Measurements from ENCODE around the gene PTPRZ1. TPM values are rescaled to one million over a fixed set of nuclear protein-coding genes. Genes with fewer than 3 reads are reported as not detected.

PTPRZ1 gene
- polyA plus RNA-seq, 4 donors = 3.1 to 5.9 (median 3.3) TPM

DNA sequence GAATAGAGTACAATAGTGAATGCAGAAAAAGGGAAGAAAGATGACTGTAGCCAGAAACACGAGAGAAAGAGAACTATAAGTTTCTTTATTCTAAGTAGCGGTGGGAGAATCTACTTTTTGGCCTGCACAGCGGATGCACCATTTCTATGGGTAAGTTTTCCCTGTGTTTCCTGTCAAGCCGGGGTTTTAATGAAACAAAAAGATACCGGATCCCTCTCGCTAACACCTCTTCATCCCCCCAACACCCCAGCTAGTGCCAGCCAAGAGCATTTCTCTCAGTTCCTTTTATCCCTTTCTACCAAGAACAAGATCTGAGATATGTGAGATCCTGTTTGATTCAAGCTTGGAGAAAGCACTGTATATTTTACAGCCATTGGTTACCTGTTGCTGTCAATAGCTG lies 14.7 kb downstream of the PTPRZ1 start:
- no peak for DNase-seq (ENCODE audit: low read depth in 4 of 4, low spot score in 2 of 4)

DNA sequence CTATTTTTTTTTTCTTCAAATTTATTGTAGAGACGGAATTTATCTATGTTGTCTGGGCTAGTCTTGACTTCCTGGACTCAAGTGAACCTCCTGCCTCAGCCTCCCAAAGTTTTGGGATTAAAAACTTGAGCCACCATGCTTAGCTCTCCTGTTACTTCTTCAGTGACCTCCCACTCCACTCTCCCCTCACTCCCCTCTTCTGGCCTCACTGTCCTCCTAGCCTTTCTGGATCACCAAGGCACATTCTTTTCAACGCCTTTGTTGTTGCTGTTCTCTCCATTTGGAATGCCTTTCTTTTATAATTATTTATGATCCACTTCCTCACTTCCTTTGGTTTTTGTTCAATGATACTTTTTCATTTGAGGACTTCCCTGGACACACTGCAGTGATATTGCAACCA lies 17.9 kb downstream of the PTPRZ1 start:
- DNase-seq (ENCODE audit: low read depth in 4 of 4, low spot score in 2 of 4) = no peak

GRCh38 chr7:121891731-121892130 lies 18.8 kb downstream of the PTPRZ1 start:
- DNase-seq (ENCODE audit: low read depth in 4 of 4, low spot score in 2 of 4) = no peak

DNA sequence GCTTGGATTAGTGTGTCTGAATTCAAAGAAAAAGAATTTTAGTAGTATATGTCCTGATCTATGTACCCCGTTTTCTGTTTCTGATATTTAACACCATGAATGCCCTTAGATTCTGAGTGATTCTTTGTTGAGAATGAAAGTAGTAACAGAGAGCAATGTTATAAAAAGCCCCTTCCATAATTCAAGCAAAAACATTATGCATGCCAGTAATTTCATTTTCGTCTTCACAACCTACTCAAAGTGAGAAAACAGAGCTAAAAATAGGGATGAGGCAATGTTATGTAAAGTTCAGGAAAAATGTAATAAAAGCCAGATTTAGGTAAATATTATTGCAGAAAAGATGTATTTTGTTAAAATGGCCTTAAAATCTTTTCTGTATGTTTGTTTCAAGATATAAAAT lies 28.1 kb downstream of the PTPRZ1 start:
- DNase-seq (ENCODE audit: low read depth in 4 of 4, low spot score in 2 of 4) = no peak

- no peak for DNase-seq (ENCODE audit: low read depth in 4 of 4, low spot score in 2 of 4)
Measured at GRCh38 chr7:121904120-121904519, 31.2 kb downstream of the PTPRZ1 start.

- no peak for DNase-seq (ENCODE audit: low read depth in 4 of 4, low spot score in 2 of 4)
Measured at GRCh38 chr7:121908042-121908441, 35.1 kb downstream of the PTPRZ1 start.

- no peak for DNase-seq (ENCODE audit: low read depth in 4 of 4, low spot score in 2 of 4)
Measured at GRCh38 chr7:121909716-121910345, 36.9 kb downstream of the PTPRZ1 start.

DNA sequence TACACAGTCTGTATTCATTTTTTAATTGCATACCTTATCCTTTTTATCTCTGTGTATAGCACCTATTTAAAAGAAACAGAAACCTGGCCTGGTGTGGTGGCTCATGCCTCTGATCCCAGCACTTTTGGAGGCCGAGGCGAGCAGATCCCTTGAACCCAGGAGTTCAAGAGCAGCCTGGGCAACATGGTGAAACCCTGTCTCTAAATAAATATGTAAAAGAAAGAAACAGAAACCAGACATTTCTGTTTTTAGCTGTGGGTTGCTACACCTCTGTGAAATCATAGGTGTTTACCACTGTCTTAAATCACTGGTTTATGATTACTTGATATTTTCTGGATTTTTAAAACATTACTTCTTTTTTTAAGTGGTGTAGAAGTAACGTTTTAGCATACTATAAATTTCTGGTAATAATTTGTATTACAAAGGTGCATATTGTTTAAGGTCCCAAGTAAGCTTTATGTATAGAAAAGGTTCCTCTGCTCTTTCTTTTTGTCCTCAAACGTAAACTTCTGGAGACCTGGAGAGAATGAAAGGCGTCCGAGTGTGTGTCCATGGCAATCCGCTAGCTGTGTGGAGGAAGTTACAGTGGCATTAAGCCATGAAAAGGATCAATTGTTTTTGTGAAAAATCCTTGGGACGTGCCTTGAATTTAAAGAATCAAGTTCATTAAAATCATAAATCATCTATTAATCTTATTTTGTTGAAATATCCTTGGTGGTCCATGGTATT lies 41.1 kb downstream of the PTPRZ1 start:
- no peak for DNase-seq (ENCODE audit: low read depth in 4 of 4, low spot score in 2 of 4)

- no peak for DNase-seq (ENCODE audit: low read depth in 4 of 4, low spot score in 2 of 4)
Measured at GRCh38 chr7:121914676-121915279, 41.8 kb downstream of the PTPRZ1 start.

GRCh38 chr7:121916211-121916610 lies 43.2 kb downstream of the PTPRZ1 start:
- DNase-seq (ENCODE audit: low read depth in 4 of 4, low spot score in 2 of 4) = no peak

GRCh38 chr7:121919986-121920385 lies 47.0 kb downstream of the PTPRZ1 start:
- no peak for DNase-seq (ENCODE audit: low read depth in 4 of 4, low spot score in 2 of 4)

GRCh38 chr7:121924269-121925186 lies 51.6 kb downstream of the PTPRZ1 start:
- DNase-seq (ENCODE audit: low read depth in 4 of 4, low spot score in 2 of 4) = no peak

- no peak for DNase-seq (ENCODE audit: low read depth in 4 of 4, low spot score in 2 of 4)
Measured at GRCh38 chr7:121931149-121931902, 58.4 kb downstream of the PTPRZ1 start.

DNA sequence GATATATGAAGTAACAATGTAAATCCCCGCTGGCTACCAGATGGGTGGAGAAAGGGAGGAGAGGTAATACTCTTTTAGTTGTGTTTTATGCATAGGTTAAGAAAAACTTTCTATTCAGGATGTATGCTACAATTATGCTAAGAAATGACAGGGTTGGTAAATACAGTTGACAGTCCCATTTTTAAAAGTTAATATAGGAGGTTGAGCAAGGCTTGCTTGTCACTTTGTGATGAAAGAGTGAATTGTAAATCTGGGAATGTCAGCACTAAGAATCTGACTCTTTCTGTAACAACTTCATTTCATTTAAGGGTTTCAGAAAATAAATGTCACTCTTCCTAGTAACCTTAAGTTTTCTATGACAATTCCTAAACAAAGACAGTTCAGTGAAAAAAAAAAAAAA lies 59.8 kb downstream of the PTPRZ1 start:
- DNase-seq (ENCODE audit: low read depth in 4 of 4, low spot score in 2 of 4) = no peak

- DNase-seq (ENCODE audit: low read depth in 4 of 4, low spot score in 2 of 4) = no peak
Measured at GRCh38 chr7:121936951-121937623, 64.1 kb downstream of the PTPRZ1 start.

- no peak for DNase-seq (ENCODE audit: low read depth in 4 of 4, low spot score in 2 of 4)
Measured at GRCh38 chr7:121938429-121938996, 65.6 kb downstream of the PTPRZ1 start.

GRCh38 chr7:121940918-121941317 lies 68.0 kb downstream of the PTPRZ1 start:
- DNase-seq (ENCODE audit: low read depth in 4 of 4, low spot score in 2 of 4) = no peak

DNA sequence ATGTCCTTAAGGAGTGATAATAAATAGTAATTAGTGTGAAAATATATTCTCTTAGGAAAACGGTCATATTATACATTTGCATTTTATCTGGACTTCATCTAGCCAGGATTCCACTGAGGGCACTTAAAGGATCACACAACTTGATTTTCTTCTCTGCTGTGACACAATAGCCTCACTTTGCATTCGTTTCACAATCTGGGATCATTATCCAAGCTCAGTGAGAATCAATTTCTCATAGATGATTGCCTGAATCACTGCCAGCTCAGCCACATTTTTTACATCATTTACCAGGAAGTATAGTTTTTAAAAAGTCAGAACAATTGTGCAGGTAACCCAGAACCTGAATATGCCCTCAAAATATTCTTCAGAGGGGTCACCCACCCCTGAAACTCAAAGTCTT lies 68.9 kb downstream of the PTPRZ1 start:
- DNase-seq (ENCODE audit: low read depth in 4 of 4, low spot score in 2 of 4) = no peak

- DNase-seq (ENCODE audit: low read depth in 4 of 4, low spot score in 2 of 4) = no peak
Measured at GRCh38 chr7:121945066-121945465, 72.1 kb downstream of the PTPRZ1 start.
